Bronchial smooth muscle cell (primary cell): ENCODE measurements around the gene TGM2. TPM values are rescaled to one million over a fixed set of nuclear protein-coding genes. Genes with fewer than 3 reads are reported as not detected.

Experiments used
- total RNA-seq: library from RNA; depleted of rRNA; stranded (reverse); fragments of >200 nt; gene quantifications from 2 replicates; pipeline ENCODE4 v1.2.1, GENCODE V29; 2014

Gene TGM2
- 12.6 and 118 TPM in 2 replicates for total RNA-seq

DNA sequence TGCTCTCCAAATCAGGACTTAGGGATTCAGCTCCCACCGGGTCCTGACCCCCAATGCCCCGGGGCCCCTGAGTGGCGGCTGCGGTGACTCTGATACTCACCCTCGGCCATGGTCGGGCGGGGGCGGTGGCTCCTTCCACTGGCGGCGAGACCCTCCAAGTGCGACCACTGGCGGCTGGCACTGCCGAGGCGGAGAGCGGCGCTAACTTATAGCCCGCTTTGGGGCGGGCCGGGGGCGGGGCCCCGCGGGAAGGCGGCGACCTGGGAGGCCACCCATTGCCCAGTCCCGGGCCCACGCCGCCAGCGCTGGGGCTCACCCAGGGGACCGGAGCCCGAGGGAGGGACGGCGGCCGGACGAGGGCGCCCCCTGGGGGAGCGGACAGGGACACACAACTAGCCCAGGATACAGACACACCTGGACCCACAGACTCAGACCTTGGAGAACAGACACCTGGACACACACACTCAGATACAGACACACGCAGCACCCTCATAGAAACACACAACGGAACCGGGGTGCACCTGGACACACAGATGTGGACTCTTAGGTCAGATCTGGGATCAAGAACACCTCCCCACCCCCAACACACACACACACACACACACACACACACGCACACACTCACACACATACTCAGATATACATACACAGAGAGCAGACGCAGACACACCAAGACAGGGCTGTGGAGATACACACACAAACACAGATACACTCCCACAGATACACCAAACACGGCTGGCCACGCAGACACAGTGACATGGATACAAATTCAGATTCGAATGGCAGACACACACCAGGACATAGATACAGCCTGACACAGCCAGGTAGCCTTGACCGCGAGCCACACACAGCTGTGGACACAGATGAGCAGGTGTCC, at the start of gene TGM2:
TSS of gene TGM2 (minus strand) at position 182 of the 877 bp plus-strand sequence. CDS start at position 110, 72 bp downstream.

Other genes starting within 250 kb of the TGM2 start
- 13.2 and 16.5 TPM in 2 replicates for gene TTI1, start 131.8 kb downstream of the TGM2 start, total RNA-seq
- 13.6 and 16.7 TPM in 2 replicates for gene RPRD1B, start 131.5 kb downstream of the TGM2 start, total RNA-seq
- 3.3 and 4.1 TPM in 2 replicates for gene KIAA1755, start 95.5 kb upstream of the TGM2 start, total RNA-seq
- gene BPI, start 138.9 kb upstream of the TGM2 start, total RNA-seq = 0.17 and 0.32 TPM in 2 replicates
- 0.16 TPM in 1 of 2 replicates, not detected in the other for gene LBP, start 181.2 kb upstream of the TGM2 start, total RNA-seq